Right atrium auricular region (tissue), 2 donors: ENCODE results near the gene PALLD. TPM values are rescaled to one million over a fixed set of nuclear protein-coding genes. Genes with fewer than 3 reads are reported as not detected.
"Not testable (repeated sequence)": the region's sequence is repeated elsewhere in the genome, so short reads cannot be mapped to it uniquely, and the experiment has no call there.

ENCODE experiments used
- DNase-seq: peaks from one replicate; pipeline ENCODE4 v3.0.0-alpha.2; 2019; ENCODE audit warnings: low spot score
- H3K27ac ChIP-seq, 2 donors: fragments of 200-600 bp; sonication (generic); 1 replicate in 1 of 2; 2 replicates in 1 of 2; pipeline ENCODE4 v1.5.1; 2016 to 2019
- H3K27me3 ChIP-seq, 2 donors: fragments of 200-600 bp; sonication (generic); one replicate each; pipeline versions ENCODE4 v1.5.1 to v1.6.0; 2017 to 2019
- H3K36me3 ChIP-seq: fragments of 200-600 bp; sonication (generic); one replicate; pipeline ENCODE4 v1.5.1; 2016
- H3K4me1 ChIP-seq, 2 donors: fragments of 200-600 bp; sonication (generic); one replicate each; pipeline versions ENCODE4 v1.5.1 to v1.6.0; 2017 to 2019
- H3K4me3 ChIP-seq, 2 donors: fragments of 200-600 bp; sonication (generic); 1 replicate in 1 of 2; 2 replicates in 1 of 2; pipeline ENCODE4 v1.5.1; 2017 to 2019; ENCODE audit warnings: mild to moderate bottlenecking in 1 of 2, moderate library complexity in 1 of 2
- H3K9me3 ChIP-seq, 2 donors: fragments of 200-600 bp; sonication (generic); one replicate each; pipeline ENCODE4 v1.5.1; 2019
- CTCF ChIP-seq, 2 donors: fragments of 200-600 bp; sonication (generic); IDR thresholded peaks; one replicate each; pipeline ENCODE4 v1.5.1; 2019; ENCODE audit warnings: antibody characterized with exemption in 2 of 2
- total RNA-seq, 2 donors: library from RNA; depleted of rRNA; stranded (reverse); fragments of >200 nt; gene quantifications; one replicate each; pipeline ENCODE4 v1.1.0, GENCODE V29; 2016

PALLD gene
- total RNA-seq, 2 donors from 2014 or later, result 764 to 782 TPM

GRCh38 chr4:168805341-168805740 lies 308.5 kb downstream of the PALLD start:
- no peaks in the 10 kb centered on the region for H3K36me3 ChIP-seq
- H3K27me3 ChIP-seq, result no peaks in the 10 kb centered on the region
- no peak overlapping the region for H3K27ac ChIP-seq
- DNase-seq, result no peak
- H3K4me1 ChIP-seq, result peaks cover 0 to 6% of the 10 kb centered on the region in 2 donors
- no peak for TF ChIP-seq CTCF (IDR thresholded peaks at IDR 0.05)
- H3K4me3 ChIP-seq, result no peak overlapping the region
- H3K9me3 ChIP-seq, result no peaks in the 10 kb centered on the region

GRCh38 chr4:168806247-168806646 lies 309.4 kb downstream of the PALLD start:
- H3K27ac ChIP-seq, H3K9me3 ChIP-seq: not testable (repeated sequence)

GRCh38 chr4:168811207-168811606 lies 314.4 kb downstream of the PALLD start:
- Histone ChIP-seq H3K4me3 (no peak overlapping the region), H3K4me1 (peaks cover 0 to 27% of the 10 kb centered on the region in 2 donors), H3K36me3 (no peaks in the 10 kb centered on the region), H3K27me3 (no peaks in the 10 kb centered on the region), H3K9me3 (no peaks in the 10 kb centered on the region), H3K27ac (peak overlapping the region in 1 of 2 donors; percentile 67)
- no peak for DNase-seq
- no peak for TF ChIP-seq CTCF (IDR thresholded peaks at IDR 0.05)

More at GRCh38 chr4:168806247-168806646, 309.4 kb downstream of the PALLD start:
- H3K27me3 ChIP-seq, H3K4me3 ChIP-seq, H3K36me3 ChIP-seq, DNase-seq, H3K4me1 ChIP-seq: not testable (repeated sequence)

GRCh38 chr4:168811786-168812651 lies 315.2 kb downstream of the PALLD start:
- H3K36me3 ChIP-seq, result no peaks in the 10 kb centered on the region
- no peak for DNase-seq
- no peaks in the 10 kb centered on the region for H3K9me3 ChIP-seq
- no peaks in the 10 kb centered on the region for H3K27me3 ChIP-seq
- peaks cover 0 to 32% of the 10 kb centered on the region in 2 donors for H3K4me1 ChIP-seq
- no peak for TF ChIP-seq CTCF (IDR thresholded peaks at IDR 0.05)
- H3K4me3 ChIP-seq, result no peak overlapping the region
- H3K27ac ChIP-seq, result peak overlapping the region; percentile 60 to 67

- Histone ChIP-seq H3K36me3 (no peaks in the 10 kb centered on the region), H3K4me1 (peaks cover 0 to 39% of the 10 kb centered on the region in 2 donors), H3K27ac (peak overlapping the region; percentile 60 to 67), H3K27me3 (no peaks in the 10 kb centered on the region), H3K9me3 (no peaks in the 10 kb centered on the region), H3K4me3 (no peak overlapping the region)
- no peak for TF ChIP-seq CTCF (IDR thresholded peaks at IDR 0.05)
- DNase-seq, result no peak
Measured at GRCh38 chr4:168812806-168813205, 316.0 kb downstream of the PALLD start.

- Histone ChIP-seq H3K4me3 (no peak overlapping the region), H3K4me1 (peaks cover 0 to 39% of the 10 kb centered on the region in 2 donors), H3K27ac (peak overlapping the region in 1 of 2 donors; percentile 17), H3K27me3 (no peaks in the 10 kb centered on the region), H3K36me3 (no peaks in the 10 kb centered on the region), H3K9me3 (no peaks in the 10 kb centered on the region)
- DNase-seq, result no peak
- no peak for TF ChIP-seq CTCF (IDR thresholded peaks at IDR 0.05)
Measured at GRCh38 chr4:168813890-168814289, 317.0 kb downstream of the PALLD start.
